HL-60/S4 treated with phorbol 12-myristate 13-acetate at 8.2 ng/mL for 4 days and 3 days (cell line): ENCODE data around the gene NCOA4.
"Not testable (repeated sequence)": the region's sequence is repeated elsewhere in the genome, so short reads cannot be mapped to it uniquely, and the experiment has no call there.

Experiments used
- in situ Hi-C: fragments of 300-500 bp; cut with MboI; formaldehyde crosslinking; loops from 2 replicates; pipeline ENCODE4 v1.15.0; 2022; ENCODE audit warnings: low sequenced_read_pairs

Gene NCOA4

DNA sequence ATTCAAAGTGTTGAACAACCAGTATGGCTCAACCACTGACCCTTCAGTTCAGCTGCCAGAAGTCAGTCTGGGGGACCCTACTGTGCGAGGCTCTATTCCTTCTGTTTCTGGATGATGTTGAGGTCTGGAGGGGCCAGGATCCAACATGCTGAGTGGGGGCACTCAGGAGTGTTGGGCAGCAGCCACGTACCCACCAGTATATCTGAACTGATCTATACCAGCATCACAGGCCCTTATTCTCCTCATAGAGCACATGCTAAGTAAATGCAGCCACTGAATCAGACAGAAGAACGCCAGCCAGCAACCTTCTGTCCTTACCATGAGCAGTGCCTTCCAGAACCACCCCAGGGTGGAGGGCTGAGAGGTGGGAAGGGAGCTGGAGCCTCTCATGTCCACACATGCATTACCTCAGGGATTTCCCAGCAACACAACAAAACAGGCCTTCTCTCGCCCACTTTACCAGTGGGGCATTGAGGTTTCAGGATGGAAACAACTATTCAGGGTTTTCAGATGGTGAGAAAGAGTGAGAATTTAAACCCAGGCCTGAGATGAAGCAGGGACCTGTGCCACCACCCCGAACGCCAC lies 22.5 kb upstream of the NCOA4 start:
- in situ Hi-C loops, result no loop called here

DNA sequence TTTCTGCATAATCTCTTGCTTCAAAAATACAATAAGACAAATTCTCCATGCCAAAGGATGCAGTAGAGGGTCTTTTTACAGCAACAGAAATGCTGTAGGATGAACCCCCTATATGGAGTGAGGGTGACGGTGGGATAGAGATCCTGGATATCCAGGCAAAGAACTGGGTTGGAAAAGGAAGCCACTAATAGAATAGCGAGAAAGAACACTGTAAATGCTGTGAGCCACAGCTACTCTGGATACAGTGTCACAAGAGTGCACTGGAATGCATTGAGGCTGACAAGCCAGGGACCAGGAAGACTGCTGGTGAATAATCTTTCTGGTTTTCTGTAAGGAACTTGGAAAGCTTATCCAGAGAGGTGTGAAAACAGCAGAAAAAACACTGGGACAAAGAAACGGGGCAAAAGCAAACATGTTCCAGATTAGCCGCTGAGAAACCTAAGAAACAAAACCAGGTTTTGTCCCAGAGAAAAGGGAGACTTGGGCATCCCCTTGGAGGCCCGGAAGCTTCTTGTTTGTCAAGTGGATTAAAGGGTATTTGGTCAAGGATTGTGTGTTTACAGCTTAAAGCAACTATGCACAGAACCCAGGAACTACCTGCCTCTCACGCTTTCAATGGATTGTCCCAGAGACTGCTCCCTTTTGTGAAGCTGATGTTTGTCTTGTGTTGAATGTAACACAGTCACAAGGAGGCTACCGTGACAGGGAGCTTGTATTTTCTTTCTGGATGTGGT lies 21.8 kb upstream of the NCOA4 start:
- in situ Hi-C loops, result no loop called here

DNA sequence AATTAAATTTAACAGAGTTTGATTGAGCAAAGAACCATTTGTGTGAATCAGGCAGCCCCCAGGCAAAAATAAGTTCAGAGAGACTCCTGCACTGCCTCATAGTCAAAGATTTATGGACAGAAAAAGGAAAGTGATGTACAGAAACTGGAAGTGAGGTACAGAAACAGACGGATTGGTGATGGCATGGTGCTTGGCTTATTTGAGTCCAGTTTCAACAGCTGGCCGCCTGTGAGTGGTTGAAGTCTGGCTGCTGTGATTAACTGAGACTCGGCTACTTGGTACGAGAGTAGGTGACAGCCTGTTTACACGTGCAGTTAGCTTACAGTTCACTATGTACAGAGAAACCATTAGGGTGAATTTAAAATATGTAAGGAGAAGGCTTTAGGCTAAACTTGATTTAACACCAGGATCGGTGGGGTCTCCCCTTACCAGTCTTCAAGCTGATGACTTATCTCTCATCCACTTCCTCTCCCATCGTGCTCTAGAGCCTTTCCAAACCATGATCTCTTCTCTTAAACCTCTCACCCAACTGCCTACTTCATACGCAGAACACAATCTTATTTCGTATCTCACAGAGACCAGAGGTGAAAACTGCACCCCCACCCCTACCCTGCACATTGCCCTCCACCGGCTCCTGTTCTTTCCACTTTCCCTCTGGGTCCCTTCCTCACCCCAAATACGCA lies 20.7 kb upstream of the NCOA4 start:
- in situ Hi-C loops, result no loop called here

DNA sequence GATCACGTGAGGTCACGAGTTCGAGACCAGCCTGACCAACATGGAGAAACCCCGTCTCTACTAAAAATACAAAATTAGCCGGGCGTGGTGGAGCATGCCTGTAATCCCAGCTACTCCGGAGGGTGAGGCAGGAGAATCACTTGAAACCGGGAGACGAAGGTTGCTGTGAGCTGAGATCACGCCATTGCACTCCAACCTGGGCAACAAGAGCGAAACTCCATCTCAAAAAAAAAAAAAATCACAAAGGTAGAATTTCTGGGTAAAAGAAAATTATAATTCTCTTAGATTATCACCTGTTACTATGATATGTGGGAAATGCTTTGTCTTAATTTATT lies 19.0 kb upstream of the NCOA4 start:
- in situ Hi-C loops, result not testable (repeated sequence)

DNA sequence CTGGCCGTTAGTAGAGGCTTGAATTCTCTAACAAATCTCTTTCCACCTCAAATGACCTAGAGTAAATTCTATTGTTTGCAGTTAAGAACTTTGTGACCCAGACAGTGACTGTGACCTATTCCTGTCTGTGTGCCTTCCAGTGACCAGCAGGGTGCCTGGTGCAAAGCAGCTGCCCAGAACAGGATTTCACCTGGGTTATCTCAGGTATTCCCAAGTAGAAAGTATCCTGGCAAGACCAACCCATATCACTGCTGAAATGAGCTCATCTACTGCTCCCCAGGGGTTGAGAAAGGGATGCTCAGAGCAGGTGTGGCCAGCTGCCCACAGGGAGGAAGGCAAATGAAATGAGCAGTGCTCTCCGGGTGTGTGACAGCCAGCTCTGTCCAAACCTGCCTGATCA lies 17.7 kb upstream of the NCOA4 start:
- in situ Hi-C loops, result no loop called here

DNA sequence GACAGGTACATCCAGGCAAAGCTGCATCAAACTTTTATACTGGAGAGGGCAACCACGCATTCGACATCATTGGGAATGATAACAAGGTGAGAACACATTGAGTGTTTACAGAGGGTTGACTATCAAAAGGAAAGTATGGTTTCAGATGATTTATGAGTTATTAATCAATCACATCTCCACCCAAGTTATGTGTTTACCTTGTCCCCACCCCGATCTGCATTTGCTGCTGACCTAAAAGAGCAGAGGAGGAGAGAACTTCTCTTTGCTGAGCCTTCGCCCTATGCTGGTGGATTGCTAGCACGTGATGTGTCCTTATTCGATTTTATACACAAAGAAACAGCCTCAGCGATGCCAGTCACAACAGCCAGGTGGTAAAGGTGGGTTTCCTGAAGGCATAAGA lies 15.8 kb upstream of the NCOA4 start, which contains the start of gene MSMB:
MSMB (minus strand) TSS at position 9 of the 400 bp plus-strand sequence. CDS start 32 bp downstream, outside the sequence.
- in situ Hi-C loops, result no loop called here

DNA sequence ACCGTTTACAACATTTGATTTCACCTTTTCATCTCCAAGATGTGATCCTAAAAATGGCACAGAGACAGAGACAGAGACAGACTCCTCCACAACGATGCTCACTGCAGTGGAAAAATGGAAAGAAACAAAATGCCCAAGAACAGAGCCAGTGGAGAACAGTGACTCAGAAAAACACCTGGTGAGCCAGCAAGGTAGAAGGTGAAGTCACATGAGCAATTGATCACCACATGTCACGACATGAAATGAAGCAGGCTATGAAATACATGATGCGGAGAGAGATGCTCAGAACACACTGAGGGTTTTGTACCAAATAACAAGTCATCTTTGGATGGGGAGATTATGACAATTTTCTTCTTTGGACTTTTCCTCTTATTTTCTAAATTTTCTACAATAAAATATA lies 12.1 kb upstream of the NCOA4 start:
- in situ Hi-C loops, result no loop called here

DNA sequence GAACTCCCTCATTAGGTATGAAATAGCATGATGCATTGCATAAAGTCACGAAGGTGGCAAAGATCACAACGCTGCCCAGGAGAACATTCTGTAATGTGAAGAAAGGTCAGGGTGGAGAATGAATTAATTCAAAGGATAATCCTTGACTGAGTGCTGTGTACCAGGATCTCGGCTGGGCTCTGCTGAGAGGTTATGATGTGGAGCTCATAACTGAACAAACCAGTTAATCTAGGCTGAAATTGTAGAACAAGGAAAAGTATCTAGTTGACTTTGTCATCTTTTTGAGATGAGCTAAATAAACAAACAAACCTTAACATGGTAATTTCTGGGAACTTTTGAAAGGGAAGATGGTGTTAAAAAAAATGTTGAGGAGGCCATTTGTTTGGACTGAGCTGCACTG lies 9.6 kb upstream of the NCOA4 start:
- in situ Hi-C loops, result no loop called here

DNA sequence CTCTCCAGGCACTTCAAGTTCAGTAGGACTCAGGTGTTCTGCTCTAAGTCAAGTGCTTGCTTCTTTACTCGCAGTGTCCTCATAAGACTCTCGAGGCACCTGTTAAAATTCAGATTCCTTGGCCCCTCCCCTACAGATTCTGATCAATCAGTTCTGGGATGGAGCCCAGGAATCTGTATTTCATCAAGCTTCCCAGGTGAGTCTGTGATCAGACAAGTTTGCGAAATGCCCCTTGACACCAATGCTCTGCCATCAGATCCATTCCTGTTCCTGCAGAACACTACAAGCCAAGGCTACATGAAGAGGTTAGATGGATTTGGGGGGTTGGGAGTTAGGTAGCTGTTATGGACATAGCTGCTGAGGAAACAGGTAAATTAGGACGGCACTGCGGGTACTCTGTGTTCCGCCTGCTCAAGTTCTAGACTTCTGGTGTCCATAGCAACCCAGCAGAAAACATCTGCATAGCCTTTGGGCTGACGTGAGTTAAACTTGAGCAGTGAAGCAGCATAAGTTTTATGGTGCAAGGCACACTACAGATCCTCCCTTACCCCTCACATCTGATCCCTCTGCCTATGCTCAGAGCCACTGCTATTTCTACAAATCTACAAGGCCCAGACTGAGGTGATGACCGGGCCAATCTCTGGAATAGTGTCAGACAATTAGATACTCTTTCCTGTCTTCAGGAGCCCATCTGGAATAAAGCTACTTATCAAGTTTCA lies 6.8 kb upstream of the NCOA4 start:
- in situ Hi-C loops, result no loop called here

DNA sequence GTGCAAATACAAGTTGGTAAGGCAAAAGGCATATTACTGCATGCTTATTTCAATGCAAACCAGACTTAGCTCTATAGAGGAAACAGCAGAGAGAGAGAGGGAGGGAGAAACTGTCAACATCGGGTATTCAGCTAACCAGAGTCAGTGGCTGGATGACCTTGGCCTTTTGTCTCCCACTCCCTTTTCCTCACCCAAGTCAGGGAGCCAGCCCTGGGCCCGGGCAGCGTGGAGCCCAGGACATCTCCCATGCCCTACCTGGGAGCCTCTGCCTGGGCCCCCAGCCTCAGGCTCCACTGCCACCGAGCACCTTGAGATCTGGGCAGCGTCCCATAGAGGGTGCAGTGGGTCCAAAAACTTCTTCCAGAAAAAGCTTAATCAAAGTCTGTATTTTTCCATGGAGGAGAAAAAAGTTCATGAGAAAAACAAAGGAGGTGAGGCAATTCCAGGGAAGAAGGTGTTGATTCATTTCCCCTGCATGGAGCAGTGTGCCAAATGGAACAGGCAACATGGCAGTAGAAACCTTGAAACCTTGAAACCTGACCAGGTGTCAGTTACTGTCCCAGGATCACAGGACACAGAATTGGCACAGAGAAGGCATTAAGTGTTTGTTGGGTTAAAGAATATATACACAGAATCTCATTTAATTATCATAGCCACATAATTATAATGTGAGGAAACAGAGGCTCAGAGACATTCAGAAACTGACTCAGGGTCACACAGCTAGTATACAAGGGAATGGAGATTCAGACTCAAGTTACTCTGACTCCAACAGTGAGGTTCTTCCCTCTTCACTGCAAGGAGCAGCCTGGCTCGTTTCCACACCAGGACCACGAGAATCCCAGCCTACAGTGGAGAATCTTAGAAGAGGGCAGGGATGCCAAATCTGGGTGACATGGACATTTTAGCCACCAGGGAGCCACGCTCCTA lies 5.8 kb upstream of the NCOA4 start:
- in situ Hi-C loops, result no loop called here

DNA sequence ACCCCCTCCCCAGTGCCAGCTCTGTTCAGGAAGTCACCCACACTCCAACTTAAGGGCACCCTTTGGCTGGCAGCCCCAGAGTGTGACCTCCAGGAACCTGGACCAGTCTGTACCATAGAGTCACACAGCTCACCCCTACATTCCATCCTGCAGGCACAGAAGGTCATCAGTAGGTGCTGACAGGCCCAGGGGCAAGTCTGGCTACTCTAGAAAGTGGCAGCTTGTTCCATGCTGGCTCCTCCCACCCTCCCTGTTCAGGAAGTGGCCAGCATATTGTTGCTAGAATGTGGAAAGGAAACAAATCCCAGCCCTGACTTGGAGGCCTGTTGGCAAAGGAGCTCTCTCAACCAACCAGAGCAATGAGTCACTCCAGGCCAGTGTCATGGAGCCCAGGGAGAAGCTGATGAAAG lies 3.2 kb upstream of the NCOA4 start:
- in situ Hi-C loops, result no loop called here

DNA sequence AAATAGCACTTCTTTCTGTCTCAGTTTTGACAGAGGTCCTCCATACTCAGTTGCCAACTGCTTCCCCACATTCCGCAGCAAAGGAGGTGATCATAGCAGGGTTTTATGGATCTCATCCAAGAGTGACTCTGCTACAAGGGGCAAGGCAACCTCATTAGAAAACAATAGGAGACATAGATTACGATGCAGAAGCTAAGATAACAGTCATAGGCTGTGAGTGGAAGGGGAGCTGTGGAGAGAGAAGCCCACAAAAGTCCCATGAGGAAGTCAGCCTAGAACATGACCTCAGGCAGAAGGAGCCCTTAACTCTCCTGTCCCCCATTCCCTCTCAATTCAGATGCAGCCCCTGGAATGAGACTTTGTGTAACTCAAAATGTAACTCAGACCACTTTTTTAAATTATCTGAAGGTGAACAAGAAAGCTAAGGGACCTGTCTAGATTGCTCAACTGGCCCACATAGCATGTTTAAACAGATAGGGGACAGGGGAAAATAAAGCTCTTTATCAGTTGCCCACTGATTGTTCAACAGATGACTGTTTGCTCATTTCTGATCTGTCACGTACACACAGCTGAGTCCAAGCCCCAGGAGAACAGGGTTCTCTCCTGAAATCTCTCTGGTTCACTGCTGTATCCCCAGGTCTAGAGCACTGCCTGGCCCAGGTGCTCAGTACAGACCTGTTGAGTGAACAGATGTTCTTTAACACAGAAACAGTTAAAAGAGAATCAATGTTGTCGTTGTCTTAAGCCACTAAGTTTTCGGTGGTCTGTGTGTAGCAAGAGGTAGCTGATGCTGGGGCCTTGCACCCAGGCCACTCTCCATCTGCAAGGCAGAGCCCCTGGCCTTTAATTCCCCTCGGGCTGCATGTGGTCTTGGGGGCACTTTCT lies 1.5 kb upstream of the NCOA4 start:
- in situ Hi-C loops, result no loop called here

DNA sequence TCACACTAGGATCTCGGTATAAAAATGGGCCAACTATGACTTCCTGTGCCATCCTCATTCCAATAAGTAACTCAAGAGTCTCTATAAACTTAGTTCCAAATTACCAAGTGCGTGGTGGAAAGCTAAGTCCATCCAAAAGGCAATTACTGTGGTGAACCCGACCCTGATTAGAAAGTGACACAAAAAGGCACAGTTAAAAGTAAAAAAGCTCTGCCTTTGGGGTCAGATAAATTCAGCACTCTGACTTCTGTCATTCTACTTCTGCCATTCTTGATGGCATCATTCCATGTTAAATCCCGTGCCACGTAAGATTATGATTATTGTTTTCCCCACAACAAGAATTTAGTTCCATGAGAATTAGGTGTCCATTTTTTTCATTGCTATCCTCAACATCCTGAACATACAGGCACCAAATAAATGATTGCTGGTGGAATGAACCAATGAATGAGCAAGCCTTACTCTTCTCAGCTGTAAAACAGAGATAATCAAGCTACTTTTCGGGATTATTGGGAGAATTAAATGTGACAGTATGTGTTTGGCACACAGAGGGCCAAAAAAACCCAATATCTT lies 877 bp downstream of the NCOA4 start:
- in situ Hi-C loops, result no loop called here

DNA sequence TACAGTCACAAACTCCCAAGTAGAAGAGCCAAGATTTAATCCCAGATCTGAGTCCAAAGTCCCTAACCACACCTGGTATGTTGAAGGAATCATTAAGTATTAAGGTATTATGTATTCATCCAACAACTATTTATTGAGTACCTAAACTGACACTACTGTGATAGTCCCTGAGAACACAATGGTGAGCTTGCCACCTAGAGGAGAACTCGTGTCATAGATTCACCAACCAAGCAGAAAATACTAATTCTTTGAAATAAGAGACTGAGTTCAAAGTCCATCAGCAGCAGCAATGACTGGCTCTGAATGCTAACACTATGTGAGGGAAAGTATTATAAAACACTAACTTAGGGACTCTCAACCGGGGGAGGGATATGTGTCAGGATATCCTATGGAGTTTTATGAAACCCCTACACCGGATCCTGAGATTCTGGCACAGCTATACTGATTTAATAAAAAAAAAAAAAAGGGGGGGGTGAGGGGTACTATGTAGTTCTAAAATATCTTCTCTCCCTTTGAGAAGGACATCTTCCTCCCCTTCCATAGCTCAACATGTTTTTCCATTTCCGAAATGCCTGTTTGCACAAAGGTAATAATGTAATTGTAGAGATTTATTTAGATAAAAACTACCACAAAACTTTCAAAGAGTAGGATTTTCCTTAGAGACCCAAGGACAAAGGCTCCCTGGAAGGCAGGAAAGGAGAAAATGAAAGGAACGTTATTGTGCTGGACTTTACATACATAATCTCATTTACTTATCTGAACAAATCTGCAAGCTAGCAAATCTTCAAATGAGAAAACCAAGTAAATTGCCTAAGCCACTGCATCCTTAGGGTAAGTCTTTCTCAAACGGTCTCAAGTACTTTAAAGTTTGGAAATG lies 1.6 kb downstream of the NCOA4 start:
- in situ Hi-C loops, result no loop called here

DNA sequence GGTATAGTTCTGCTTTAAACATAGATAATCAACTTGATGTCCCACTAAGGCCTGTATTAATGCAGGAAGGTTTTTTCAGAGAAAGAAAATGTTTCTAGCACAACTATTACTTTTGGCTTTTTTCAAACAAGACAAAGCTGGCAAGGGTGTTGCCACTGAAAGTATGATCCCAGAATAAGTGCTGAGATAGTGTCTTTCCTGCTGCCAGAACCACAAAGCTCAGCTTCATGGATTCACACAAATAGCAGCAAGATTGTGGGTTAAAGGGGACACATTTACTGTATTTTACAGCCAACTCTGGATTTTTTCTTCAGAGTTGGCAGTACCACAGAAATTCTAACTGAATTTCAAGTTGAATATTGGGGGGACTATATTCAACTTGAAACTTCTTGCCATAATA lies 4.3 kb downstream of the NCOA4 start:
- in situ Hi-C loops, result no loop called here

DNA sequence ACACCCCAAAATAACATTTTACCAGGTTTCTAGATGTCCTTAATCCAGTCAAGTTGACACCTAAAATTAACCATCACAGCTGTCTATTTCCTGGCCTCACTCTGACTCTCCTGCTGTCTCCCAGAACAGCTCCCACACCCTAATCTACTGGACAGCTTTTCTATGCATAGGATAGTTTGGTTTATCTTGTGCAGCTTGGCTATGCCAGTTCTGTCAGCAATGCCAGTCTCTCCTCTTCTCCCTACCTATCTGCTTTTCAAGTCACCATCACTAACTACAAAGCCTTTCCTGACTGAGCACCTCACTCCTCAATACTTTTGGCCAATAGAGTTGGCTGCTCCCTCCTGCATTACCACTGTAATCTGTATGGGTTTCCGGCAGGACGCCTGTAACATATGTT lies 5.0 kb downstream of the NCOA4 start:
- in situ Hi-C loops, result no loop called here

DNA sequence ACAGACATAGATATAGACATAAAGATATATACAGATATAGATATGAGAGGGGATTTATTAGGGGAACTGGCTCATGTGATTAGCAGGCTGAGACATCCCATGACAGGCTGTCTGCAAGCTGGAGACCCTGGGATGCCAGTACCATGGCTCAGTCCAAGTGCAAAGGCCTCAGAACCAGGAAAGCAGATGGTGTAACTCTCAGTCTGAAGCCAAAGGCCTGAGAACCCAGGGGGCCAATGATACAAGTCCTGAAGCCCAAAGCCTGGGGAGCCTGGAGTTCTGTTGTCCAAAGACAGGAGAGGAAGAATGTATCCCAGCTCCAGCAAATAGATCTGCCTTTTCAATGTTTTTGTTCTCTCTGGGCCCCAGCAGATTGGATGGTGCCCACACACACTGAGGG lies 5.5 kb downstream of the NCOA4 start:
- in situ Hi-C loops, result no loop called here

DNA sequence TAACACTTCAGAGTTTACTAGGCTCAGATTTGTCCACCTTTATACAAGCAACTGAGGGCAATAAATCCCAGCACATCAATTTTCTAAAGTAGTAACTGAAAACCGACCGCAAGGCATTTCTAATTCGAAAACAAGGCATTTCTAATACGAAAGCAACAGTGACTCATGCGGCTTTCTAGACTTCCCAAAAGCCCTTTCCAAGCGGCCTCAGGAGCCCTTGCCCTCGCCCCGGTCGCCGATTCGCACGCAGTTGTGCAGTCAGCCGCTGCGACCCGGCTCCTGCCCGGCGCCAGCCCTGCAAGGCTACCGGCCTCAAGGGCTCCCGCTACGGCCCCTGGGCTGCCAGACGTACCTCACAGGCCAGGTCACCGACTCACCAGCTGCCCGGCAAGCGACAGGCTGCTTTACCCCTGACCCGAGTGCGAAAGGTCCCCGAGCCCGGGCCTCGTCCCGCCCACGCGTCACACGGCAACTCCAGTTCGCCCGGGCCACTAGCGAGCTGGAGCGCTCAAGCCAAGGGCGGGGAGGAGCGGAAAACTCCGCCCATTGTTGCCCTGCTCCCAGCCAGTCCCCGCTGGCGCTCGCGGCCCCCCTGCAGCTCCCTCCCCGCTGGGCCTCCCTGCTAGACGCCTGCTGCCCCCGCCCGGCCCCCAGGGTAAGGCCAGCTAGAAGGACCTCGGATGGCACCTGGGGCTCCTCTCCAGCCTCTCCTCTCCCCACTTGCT lies 7.3 kb downstream of the NCOA4 start:
- in situ Hi-C loops, result no loop called here
